ENCODE measurements around the gene MSH2.
A peak's percentile ranks its signal among the peaks of the same experiment; 100 is the strongest.

MSH2 gene

DNA sequence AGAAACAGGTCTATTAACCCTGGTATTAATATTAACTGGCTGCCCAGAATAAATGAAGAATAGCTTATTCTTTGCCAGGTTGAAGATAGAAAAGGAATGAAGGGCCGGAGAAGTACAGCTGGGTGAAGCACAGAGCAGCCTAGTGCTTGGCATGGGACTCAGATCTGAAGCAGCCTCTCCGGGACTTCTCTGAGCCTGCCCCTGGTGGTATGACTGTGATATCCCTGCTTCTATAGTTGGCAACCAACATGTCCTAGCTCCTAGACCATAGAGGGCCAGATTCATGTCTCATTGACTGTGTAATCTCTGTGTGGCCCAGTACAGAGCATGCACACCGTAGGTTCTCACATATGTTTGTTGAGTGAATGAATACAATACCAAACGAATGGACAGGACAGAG is 107.8 kb downstream of the MSH2 start:
- Histone ChIP-seq H3K4me3 (ENCODE audit: low read length) (no peak overlapping the region), H3K27me3 (ENCODE audit: control insufficient read depth, insufficient read depth, low read length) (peaks cover 31% of the 10 kb centered on the region), H3K9ac (ENCODE audit: low read depth, low read length) (no peak overlapping the region), H3K4me2 (ENCODE audit: low read length) (no peak overlapping the region), H3K36me3 (ENCODE audit: insufficient read depth, low read length) (no peaks in the 10 kb centered on the region), H3K4me1 (ENCODE audit: control insufficient read depth, insufficient read depth, low read length) (no peaks in the 10 kb centered on the region), H3K9me3 (replicated peaks; ENCODE audit: low read length) (no peaks in the 10 kb centered on the region)

DNA sequence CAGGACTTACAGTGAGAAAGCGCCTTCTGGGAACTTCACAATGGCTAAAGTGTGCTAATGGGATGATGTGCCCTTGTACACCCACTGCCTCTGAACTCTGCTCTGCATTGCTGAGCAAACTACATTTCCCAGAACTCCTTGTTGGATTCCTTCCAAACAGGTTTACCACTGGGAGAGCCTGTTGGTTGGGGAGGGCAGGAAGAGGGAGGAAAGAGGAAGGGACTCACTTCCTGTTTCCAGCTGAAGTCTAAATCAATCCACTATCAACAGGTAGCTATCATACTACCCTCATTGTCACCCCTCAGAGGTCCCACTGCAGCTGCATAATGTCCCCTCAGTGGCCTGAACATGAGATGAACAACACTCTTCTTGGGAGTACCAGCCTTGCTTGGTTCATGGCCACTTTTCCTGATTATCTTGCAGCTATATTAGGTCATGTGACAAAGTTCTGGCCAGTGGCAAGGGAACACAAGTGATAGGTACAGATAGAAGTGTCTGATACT is 109.7 kb downstream of the MSH2 start:
- Histone ChIP-seq H3K4me1 (ENCODE audit: control insufficient read depth, insufficient read depth, low read length) (no peaks in the 10 kb centered on the region), H3K4me2 (ENCODE audit: low read length) (no peak overlapping the region), H3K9ac (ENCODE audit: low read depth, low read length) (no peak overlapping the region), H3K9me3 (replicated peaks; ENCODE audit: low read length) (no peaks in the 10 kb centered on the region), H3K4me3 (ENCODE audit: low read length) (no peak overlapping the region), H3K36me3 (ENCODE audit: insufficient read depth, low read length) (no peaks in the 10 kb centered on the region), H3K27me3 (ENCODE audit: control insufficient read depth, insufficient read depth, low read length) (peaks cover 28% of the 10 kb centered on the region)

- H3K9ac ChIP-seq (ENCODE audit: low read depth, low read length), result no peak overlapping the region
- no peaks in the 10 kb centered on the region for H3K4me1 ChIP-seq (ENCODE audit: control insufficient read depth, insufficient read depth, low read length)
- no peak overlapping the region for H3K4me2 ChIP-seq (ENCODE audit: low read length)
- H3K9me3 ChIP-seq (replicated peaks; ENCODE audit: low read length), result no peaks in the 10 kb centered on the region
- H3K36me3 ChIP-seq (ENCODE audit: insufficient read depth, low read length), result no peaks in the 10 kb centered on the region
- peaks cover 24% of the 10 kb centered on the region for H3K27me3 ChIP-seq (ENCODE audit: control insufficient read depth, insufficient read depth, low read length)
- H3K4me3 ChIP-seq (ENCODE audit: low read length), result no peak overlapping the region
These were observed 111.1 kb downstream of the MSH2 start for GRCh38 chr2:47513981-47514520.

DNA sequence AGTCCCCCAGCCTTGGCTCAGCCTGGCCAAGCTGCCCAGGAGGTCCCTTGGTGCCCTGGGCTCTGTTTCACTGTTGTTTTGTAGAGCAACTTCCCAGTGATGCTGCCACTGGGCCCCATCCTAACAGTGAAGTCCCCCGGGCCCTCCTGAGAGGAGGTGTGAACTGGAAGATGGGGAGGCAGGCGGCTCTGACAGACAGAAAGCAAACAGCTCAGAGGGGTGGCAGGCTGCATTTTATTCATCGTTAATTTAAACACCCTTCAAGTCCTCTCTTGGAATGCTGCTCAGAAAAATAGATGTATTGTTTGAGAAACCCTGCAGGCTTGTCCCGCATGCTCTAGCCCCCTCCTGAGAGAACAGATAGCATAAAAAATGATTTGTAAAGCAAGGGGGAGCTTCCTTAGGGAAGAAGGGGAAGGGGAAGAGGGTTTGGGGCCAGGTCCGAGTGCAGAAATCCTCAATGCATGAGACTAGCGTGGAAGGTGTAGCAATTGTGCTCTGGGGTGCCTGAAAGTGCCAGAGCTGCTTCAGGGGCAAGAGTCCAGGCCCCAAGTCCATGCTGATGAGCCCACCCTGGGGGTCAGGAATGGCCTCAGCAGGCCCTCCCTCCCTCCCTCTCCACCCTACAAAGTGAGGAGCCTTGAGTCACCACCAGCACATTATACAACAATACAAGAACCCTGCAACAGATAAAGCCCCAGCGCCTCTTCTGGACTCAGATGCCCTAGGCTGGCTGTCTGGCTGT is 113.6 kb downstream of the MSH2 start:
- H3K4me2 ChIP-seq (ENCODE audit: low read length), result no peak overlapping the region
- H3K36me3 ChIP-seq (ENCODE audit: insufficient read depth, low read length), result no peaks in the 10 kb centered on the region
- H3K27me3 ChIP-seq (ENCODE audit: control insufficient read depth, insufficient read depth, low read length), result peaks cover 28% of the 10 kb centered on the region
- H3K9me3 ChIP-seq (replicated peaks; ENCODE audit: low read length), result no peaks in the 10 kb centered on the region
- peaks cover 8% of the 10 kb centered on the region for H3K4me1 ChIP-seq (ENCODE audit: control insufficient read depth, insufficient read depth, low read length)
- H3K4me3 ChIP-seq (ENCODE audit: low read length), result no peak overlapping the region
- no peak overlapping the region for H3K9ac ChIP-seq (ENCODE audit: low read depth, low read length)

DNA sequence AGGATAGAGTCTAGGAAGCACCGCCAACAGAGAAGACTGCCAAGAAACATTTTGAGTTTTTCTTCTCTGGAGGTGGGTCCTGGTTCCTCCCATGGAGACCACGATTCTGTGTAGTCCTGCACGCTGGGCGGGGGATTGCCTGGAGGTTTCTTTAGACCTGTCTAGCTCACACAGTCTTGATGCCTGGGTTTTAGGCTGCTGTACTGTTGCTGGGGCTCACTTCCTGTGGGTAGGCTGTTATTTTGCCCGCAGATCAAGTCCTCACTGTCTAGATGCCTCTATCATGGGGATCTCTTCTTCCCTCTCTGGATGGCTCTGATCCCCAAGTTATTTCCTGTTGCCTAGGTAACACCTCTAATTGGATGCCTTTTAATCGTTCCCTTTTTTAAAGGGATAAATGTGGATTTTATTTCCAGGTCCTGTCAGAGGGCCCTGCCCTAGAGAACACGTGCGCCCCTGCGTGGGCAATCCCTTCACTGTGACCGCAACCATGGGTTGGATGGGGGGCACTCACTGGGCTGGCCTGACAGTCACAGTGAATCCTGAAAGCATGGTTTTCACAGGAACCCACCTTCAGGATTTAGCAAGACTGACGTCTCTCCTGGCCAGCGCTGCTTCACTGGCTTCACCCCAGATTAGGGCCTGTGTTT is 115.7 kb downstream of the MSH2 start:
- Histone ChIP-seq H3K9ac (ENCODE audit: low read depth, low read length) (no peak overlapping the region), H3K27me3 (ENCODE audit: control insufficient read depth, insufficient read depth, low read length) (peaks cover 31% of the 10 kb centered on the region), H3K36me3 (ENCODE audit: insufficient read depth, low read length) (no peaks in the 10 kb centered on the region), H3K4me1 (ENCODE audit: control insufficient read depth, insufficient read depth, low read length) (peaks cover 9% of the 10 kb centered on the region), H3K9me3 (replicated peaks; ENCODE audit: low read length) (no peaks in the 10 kb centered on the region), H3K4me3 (ENCODE audit: low read length) (no peak overlapping the region), H3K4me2 (ENCODE audit: low read length) (no peak overlapping the region)

GRCh38 chr2:47519147-47519537 is 116.2 kb downstream of the MSH2 start:
- Histone ChIP-seq H3K4me3 (ENCODE audit: low read length) (no peak overlapping the region), H3K4me1 (ENCODE audit: control insufficient read depth, insufficient read depth, low read length) (peaks cover 9% of the 10 kb centered on the region), H3K4me2 (ENCODE audit: low read length) (no peak overlapping the region), H3K27me3 (ENCODE audit: control insufficient read depth, insufficient read depth, low read length) (peaks cover 36% of the 10 kb centered on the region), H3K9me3 (replicated peaks; ENCODE audit: low read length) (no peaks in the 10 kb centered on the region), H3K36me3 (ENCODE audit: insufficient read depth, low read length) (no peaks in the 10 kb centered on the region), H3K9ac (ENCODE audit: low read depth, low read length) (no peak overlapping the region)

- Histone ChIP-seq H3K4me3 (ENCODE audit: low read length) (no peak overlapping the region), H3K9me3 (replicated peaks; ENCODE audit: low read length) (no peaks in the 10 kb centered on the region), H3K4me2 (ENCODE audit: low read length) (no peak overlapping the region), H3K36me3 (ENCODE audit: insufficient read depth, low read length) (no peaks in the 10 kb centered on the region), H3K27me3 (ENCODE audit: control insufficient read depth, insufficient read depth, low read length) (peaks cover 42% of the 10 kb centered on the region), H3K4me1 (ENCODE audit: control insufficient read depth, insufficient read depth, low read length) (peaks cover 9% of the 10 kb centered on the region), H3K9ac (ENCODE audit: low read depth, low read length) (no peak overlapping the region)
These were observed 116.8 kb downstream of the MSH2 start for GRCh38 chr2:47519604-47520301.

DNA sequence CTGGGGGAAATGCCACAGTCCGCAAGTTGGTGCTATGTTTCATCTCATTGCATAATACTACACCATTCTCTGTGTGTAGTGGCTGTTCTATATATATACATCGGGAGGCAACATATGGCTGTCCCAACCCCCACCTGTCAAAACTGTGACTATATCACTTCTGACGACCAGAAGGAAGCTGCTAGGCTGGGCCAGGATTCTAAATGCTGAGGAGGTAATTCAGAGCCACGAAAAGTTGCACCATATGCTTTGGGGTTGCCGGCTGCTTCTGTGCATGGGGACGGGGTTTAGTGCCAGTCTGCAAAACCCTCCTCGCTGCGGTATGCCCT is 117.3 kb downstream of the MSH2 start:
- Histone ChIP-seq H3K4me1 (ENCODE audit: control insufficient read depth, insufficient read depth, low read length) (peaks cover 9% of the 10 kb centered on the region), H3K4me3 (ENCODE audit: low read length) (peak overlapping the region; percentile 72), H3K9ac (ENCODE audit: low read depth, low read length) (no peak overlapping the region), H3K27me3 (ENCODE audit: control insufficient read depth, insufficient read depth, low read length) (peaks cover 47% of the 10 kb centered on the region), H3K9me3 (replicated peaks; ENCODE audit: low read length) (no peaks in the 10 kb centered on the region), H3K36me3 (ENCODE audit: insufficient read depth, low read length) (no peaks in the 10 kb centered on the region), H3K4me2 (ENCODE audit: low read length) (peak overlapping the region; percentile 99)

GRCh38 chr2:47520825-47521665 is 118.1 kb downstream of the MSH2 start:
- Histone ChIP-seq H3K4me3 (ENCODE audit: low read length) (peak overlapping the region; percentile 72), H3K9ac (ENCODE audit: low read depth, low read length) (no peak overlapping the region), H3K27me3 (ENCODE audit: control insufficient read depth, insufficient read depth, low read length) (peaks cover 48% of the 10 kb centered on the region)

DNA sequence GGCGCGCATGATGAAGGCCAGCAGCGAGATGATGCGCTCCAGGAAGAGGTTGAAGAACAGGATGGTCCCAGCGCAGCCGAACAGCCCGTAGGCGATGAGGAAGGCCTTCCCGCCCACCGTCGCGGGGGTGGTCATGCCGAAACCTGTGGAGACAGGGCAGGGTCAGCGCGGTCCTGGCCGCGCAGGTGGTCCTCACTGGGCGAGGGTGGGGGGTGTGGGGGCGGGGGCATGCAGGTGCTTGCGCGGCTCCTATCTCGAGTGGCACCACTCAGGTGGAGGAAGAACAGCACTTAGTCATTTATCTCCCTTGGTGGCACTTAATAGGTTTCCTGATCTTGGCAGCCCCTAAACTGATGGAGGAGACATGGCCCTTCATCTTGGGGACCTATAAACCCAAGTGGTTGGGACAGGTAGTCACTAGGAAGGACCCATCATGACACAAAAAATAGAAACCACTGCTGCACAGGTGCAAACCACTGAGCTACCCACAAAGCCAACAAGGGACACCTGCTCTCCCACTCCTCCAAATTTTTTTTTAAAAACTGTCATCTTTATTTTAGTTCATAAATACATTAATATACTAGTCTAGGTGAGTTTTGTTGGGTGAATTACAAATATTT is 118.8 kb downstream of the MSH2 start:
- Histone ChIP-seq H3K4me3 (ENCODE audit: low read length) (peak overlapping the region; percentile 72), H3K36me3 (ENCODE audit: insufficient read depth, low read length) (no peaks in the 10 kb centered on the region), H3K27me3 (ENCODE audit: control insufficient read depth, insufficient read depth, low read length) (peaks cover 48% of the 10 kb centered on the region), H3K4me2 (ENCODE audit: low read length) (peak overlapping the region; percentile 99), H3K9me3 (replicated peaks; ENCODE audit: low read length) (no peaks in the 10 kb centered on the region), H3K9ac (ENCODE audit: low read depth, low read length) (no peak overlapping the region), H3K4me1 (ENCODE audit: control insufficient read depth, insufficient read depth, low read length) (peaks cover 9% of the 10 kb centered on the region)

More at GRCh38 chr2:47520825-47521665, 118.1 kb downstream of the MSH2 start:
- H3K36me3 ChIP-seq (ENCODE audit: insufficient read depth, low read length), result no peaks in the 10 kb centered on the region
- no peaks in the 10 kb centered on the region for H3K9me3 ChIP-seq (replicated peaks; ENCODE audit: low read length)
- peak overlapping the region; percentile 99 for H3K4me2 ChIP-seq (ENCODE audit: low read length)
- peaks cover 9% of the 10 kb centered on the region for H3K4me1 ChIP-seq (ENCODE audit: control insufficient read depth, insufficient read depth, low read length)

Data from skeletal muscle satellite cell (primary cell).